ENCODE data around the gene GHRH.

DNA sequence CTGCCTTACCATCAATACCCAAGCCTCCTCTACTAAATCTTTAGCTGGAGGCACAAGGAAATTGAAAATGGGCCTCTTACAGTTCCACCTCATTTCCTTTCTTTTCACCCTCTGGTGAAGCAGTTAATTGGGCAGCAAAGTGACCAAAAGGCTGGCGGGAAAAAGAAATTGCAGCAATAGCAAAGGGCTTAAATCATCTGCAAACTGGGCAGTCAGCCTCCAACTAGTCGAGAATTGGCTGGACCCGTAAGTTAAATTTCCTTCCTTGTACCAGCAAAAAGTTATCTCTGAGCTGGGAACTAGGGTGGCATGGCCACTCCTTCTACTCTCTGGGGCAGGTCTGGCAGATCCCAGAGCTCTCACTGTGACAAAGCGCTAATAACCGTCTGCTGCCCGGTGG, 33.5 kb downstream of the GHRH start:
- no peak for TF ChIP-seq CTCF (IDR thresholded peaks at IDR 0.05; ENCODE audit: poor library complexity)
- TF ChIP-seq EZH2phosphoT487 (IDR thresholded peaks at IDR 0.05; ENCODE audit: low read depth, severe bottlenecking, unreplicated experiment) = no peak
- no peak for TF ChIP-seq EZH2 (IDR thresholded peaks at IDR 0.05; ENCODE audit: borderline replicate concordance)

Data from hepatocyte (in vitro differentiated cells).